ENCODE measurements around the gene FUNDC2. TPM values are rescaled to one million over a fixed set of nuclear protein-coding genes. Genes with fewer than 3 reads are reported as not detected.
A peak's percentile ranks its signal among the peaks of the same experiment; 100 is the strongest.

The FUNDC2 gene
- total and polyA plus RNA-seq, 8 donors: 9.3 to 123 (median 73.2) TPM

GRCh38 chrX:155028129-155028528 is 1.5 kb downstream of the FUNDC2 start:
- peaks cover 0 to 22% (median 10%) of the 10 kb centered on the region in 4 donors for H3K4me1 ChIP-seq
- H3K4me3 ChIP-seq: peak overlapping the region; percentile 44 to 62 (median 56)
- no peaks in the 10 kb centered on the region for H3K27me3 ChIP-seq
- H3K9me3 ChIP-seq: peaks cover 0 to 6% (median 0%) of the 10 kb centered on the region in 4 donors
- H3K36me3 ChIP-seq: no peaks in the 10 kb centered on the region
- TF ChIP-seq EP300 (IDR thresholded peaks at IDR 0.05) (no peak), POLR2AphosphoS5 (IDR thresholded peaks at IDR 0.05) (no peak), POLR2A (IDR thresholded peaks at IDR 0.05) (no peak), CTCF (IDR thresholded peaks at IDR 0.05) (no peak)
- peak overlapping the region in 4 of 5 donors; percentile 93 to 97 (median 96) for H3K27ac ChIP-seq
- 8 to 30% (median 17%) methylated on average over 3 of the region's 3 CpGs for WGBS, 5 donors
- DNase-seq: no peak
- intact Hi-C loops (cut with DNase I; ENCODE audit: low total_unique reads): no loop called here

GRCh38 chrX:155028877-155029291 is 2.2 kb downstream of the FUNDC2 start:
- H3K27ac ChIP-seq: peak overlapping the region in 4 of 5 donors; percentile 93 to 97 (median 96)
- WGBS, 5 donors: 76 to 93% (median 82%) methylated on average over 2 of the region's 2 CpGs

GRCh38 chrX:155031657-155032056 is 5.0 kb downstream of the FUNDC2 start:
- Histone ChIP-seq H3K4me3 (no peak overlapping the region), H3K9me3 (peaks cover 0 to 9% (median 0%) of the 10 kb centered on the region in 4 donors), H3K4me1 (peaks cover 0 to 22% (median 10%) of the 10 kb centered on the region in 4 donors), H3K27ac (no peak overlapping the region), H3K36me3 (peaks cover 0 to 17% (median 13%) of the 10 kb centered on the region in 4 donors), H3K27me3 (no peaks in the 10 kb centered on the region)
- DNase-seq: no peak
- intact Hi-C loops (cut with DNase I; ENCODE audit: low total_unique reads): no loop called here
- TF ChIP-seq EP300 (IDR thresholded peaks at IDR 0.05) (no peak), POLR2AphosphoS5 (IDR thresholded peaks at IDR 0.05) (no peak), CTCF (IDR thresholded peaks at IDR 0.05) (no peak), POLR2A (IDR thresholded peaks at IDR 0.05) (no peak)
- WGBS, 5 donors: 63 to 90% (median 78%) methylated on average over 5 of the region's 5 CpGs

More at GRCh38 chrX:155028877-155029291, 2.2 kb downstream of the FUNDC2 start:
- Histone ChIP-seq H3K36me3 (no peaks in the 10 kb centered on the region), H3K27me3 (no peaks in the 10 kb centered on the region), H3K4me1 (peaks cover 0 to 22% (median 10%) of the 10 kb centered on the region in 4 donors), H3K9me3 (peaks cover 0 to 6% (median 0%) of the 10 kb centered on the region in 4 donors), H3K4me3 (no peak overlapping the region)
- TF ChIP-seq POLR2A (IDR thresholded peaks at IDR 0.05): no peak
- no peak for TF ChIP-seq POLR2AphosphoS5 (IDR thresholded peaks at IDR 0.05)
- no peak for TF ChIP-seq CTCF (IDR thresholded peaks at IDR 0.05)
- no peak for TF ChIP-seq EP300 (IDR thresholded peaks at IDR 0.05)
- intact Hi-C loops (cut with DNase I; ENCODE audit: low total_unique reads): no loop called here
- DNase-seq: no peak

- Histone ChIP-seq H3K27ac (no peak overlapping the region), H3K4me1 (peaks cover 0 to 8% (median 0%) of the 10 kb centered on the region in 4 donors), H3K36me3 (peaks cover 0 to 17% (median 13%) of the 10 kb centered on the region in 4 donors), H3K4me3 (no peak overlapping the region), H3K9me3 (peaks cover 0 to 4% (median 0%) of the 10 kb centered on the region in 4 donors), H3K27me3 (no peaks in the 10 kb centered on the region)
- intact Hi-C loops (cut with DNase I; ENCODE audit: low total_unique reads): no loop called here
- TF ChIP-seq CTCF (IDR thresholded peaks at IDR 0.05): no peak
- no peak for TF ChIP-seq POLR2A (IDR thresholded peaks at IDR 0.05)
- no peak for TF ChIP-seq EP300 (IDR thresholded peaks at IDR 0.05)
- no peak for TF ChIP-seq POLR2AphosphoS5 (IDR thresholded peaks at IDR 0.05)
- WGBS, 5 donors: 92 to 100% (median 96%) methylated on average over 4 of the region's 4 CpGs
- no peak for DNase-seq
Observed at GRCh38 chrX:155035688-155036087, 9.0 kb downstream of the FUNDC2 start.
